ENCODE measurements around the gene COG6. TPM values are rescaled to one million over a fixed set of nuclear protein-coding genes. Genes with fewer than 3 reads are reported as not detected.

The COG6 gene
- polyA plus RNA-seq, 1 experiment, result 48.6 TPM

DNA sequence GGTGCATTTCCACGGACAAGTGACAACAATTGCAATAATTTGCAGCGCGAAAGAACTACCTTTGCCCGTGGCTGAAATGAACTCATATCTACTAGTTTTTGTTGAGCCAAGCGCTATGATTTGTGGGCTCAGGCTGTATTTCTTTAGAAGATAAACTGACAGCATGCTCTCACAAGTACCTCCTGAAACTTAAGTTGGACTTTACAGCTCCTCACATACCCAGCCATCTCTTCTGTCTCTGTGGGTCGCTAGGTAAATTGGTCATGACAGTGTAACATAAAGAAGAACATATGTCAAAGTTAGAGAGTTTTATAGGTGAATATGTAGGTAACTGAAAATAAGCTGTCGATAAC lies 839 bp downstream of the COG6 start:
- TF ChIP-seq, protein P1, sequence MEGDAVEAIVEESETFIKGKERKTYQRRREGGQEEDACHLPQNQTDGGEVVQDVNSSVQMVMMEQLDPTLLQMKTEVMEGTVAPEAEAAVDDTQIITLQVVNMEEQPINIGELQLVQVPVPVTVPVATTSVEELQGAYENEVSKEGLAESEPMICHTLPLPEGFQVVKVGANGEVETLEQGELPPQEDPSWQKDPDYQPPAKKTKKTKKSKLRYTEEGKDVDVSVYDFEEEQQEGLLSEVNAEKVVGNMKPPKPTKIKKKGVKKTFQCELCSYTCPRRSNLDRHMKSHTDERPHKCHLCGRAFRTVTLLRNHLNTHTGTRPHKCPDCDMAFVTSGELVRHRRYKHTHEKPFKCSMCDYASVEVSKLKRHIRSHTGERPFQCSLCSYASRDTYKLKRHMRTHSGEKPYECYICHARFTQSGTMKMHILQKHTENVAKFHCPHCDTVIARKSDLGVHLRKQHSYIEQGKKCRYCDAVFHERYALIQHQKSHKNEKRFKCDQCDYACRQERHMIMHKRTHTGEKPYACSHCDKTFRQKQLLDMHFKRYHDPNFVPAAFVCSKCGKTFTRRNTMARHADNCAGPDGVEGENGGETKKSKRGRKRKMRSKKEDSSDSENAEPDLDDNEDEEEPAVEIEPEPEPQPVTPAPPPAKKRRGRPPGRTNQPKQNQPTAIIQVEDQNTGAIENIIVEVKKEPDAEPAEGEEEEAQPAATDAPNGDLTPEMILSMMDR (IDR thresholded peaks at IDR 0.05; ENCODE audit: low read depth, low read length), result no peak
- no peak for DNase-seq (ENCODE audit: low read depth, low spot score)
- peak overlapping the region; percentile 93 for H3K4me3 ChIP-seq (ENCODE audit: low read depth, low read length)
- no peak overlapping the region for H3K27ac ChIP-seq (ENCODE audit: low read depth, low read length)
- no peaks in the 10 kb centered on the region for H3K27me3 ChIP-seq (ENCODE audit: control insufficient read depth, insufficient read depth, low read length)
- CTCF ChIA-PET, result interaction anchor here (0.7 to 2.1 kb wide), 6 partner anchors 28 to 605 kb away, joined by 3 to 7 read pairs (median 3); no protein-coding TSS in a partner anchor
- POLR2A ChIA-PET, result no interaction called here
- no peaks in the 10 kb centered on the region; the same call in 1 of the 2 replicates for H3K9me3 ChIP-seq (ENCODE audit: control insufficient read depth, insufficient read depth, low read length)

DNA sequence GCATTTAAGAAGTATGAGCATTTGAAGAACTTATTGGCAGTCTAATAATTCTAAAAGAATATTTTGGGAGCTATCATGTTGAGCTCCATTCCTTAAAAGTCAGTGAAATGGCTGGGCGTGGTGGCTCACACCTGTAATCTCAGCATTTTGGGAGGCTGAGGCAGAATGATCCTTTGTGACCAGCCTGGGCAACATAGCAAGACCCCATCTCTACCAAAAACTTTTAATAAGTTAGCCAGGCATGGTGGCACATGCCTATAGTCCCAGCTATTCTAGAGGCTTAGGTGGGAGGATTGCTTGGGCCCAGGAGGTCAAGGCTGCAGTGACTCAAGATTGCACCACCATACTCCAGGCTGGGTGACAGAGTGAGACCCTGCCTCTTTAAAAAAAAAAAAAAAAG lies 8.0 kb downstream of the COG6 start:
- TF ChIP-seq, protein P1 (IDR thresholded peaks at IDR 0.05; ENCODE audit: low read depth, low read length), result no peak
- ChIA-PET CTCF (interaction anchor here (1.5 kb wide), 1 partner anchor 47 kb away, joined by 4 read pairs; no protein-coding TSS in a partner anchor), POLR2A (no interaction called here)
- no peak overlapping the region for H3K4me3 ChIP-seq (ENCODE audit: low read depth, low read length)
- H3K27me3 ChIP-seq (ENCODE audit: control insufficient read depth, insufficient read depth, low read length), result no peaks in the 10 kb centered on the region
- no peaks in the 10 kb centered on the region for H3K9me3 ChIP-seq (ENCODE audit: control insufficient read depth, insufficient read depth, low read length)
- no peak overlapping the region for H3K27ac ChIP-seq (ENCODE audit: low read depth, low read length)
- DNase-seq (ENCODE audit: low read depth, low spot score), result no peak

DNA sequence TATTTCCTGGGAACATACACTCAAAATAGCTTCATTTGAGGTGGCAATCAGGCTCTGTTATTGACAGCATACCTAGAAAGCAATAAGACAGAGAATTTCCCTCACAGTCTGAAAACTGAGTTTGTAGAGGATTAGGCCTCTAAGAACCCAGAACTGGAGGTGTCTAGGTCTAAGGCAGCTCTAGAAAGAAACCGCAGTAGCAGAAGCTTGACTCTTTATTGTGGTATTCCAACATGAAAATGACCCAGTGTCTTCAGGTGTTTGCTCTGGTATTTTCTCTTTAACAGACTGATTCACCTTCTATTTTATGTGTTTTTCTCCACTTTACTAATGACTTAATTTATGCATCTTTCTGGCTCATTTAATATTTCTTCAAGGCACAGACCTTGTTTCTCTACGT lies 8.5 kb downstream of the COG6 start:
- Histone ChIP-seq H3K27me3 (ENCODE audit: control insufficient read depth, insufficient read depth, low read length) (no peaks in the 10 kb centered on the region), H3K4me3 (ENCODE audit: low read depth, low read length) (no peak overlapping the region), H3K9me3 (ENCODE audit: control insufficient read depth, insufficient read depth, low read length) (no peaks in the 10 kb centered on the region), H3K27ac (ENCODE audit: low read depth, low read length) (no peak overlapping the region)
- POLR2A ChIA-PET, result no interaction called here
- DNase-seq (ENCODE audit: low read depth, low spot score), result no peak
- TF ChIP-seq, protein P1 (IDR thresholded peaks at IDR 0.05; ENCODE audit: low read depth, low read length), result no peak
- CTCF ChIA-PET, result interaction anchor here (1.0 to 1.5 kb wide), 2 partner anchors 48 kb away, joined by 4 read pairs; no protein-coding TSS in a partner anchor

DNA sequence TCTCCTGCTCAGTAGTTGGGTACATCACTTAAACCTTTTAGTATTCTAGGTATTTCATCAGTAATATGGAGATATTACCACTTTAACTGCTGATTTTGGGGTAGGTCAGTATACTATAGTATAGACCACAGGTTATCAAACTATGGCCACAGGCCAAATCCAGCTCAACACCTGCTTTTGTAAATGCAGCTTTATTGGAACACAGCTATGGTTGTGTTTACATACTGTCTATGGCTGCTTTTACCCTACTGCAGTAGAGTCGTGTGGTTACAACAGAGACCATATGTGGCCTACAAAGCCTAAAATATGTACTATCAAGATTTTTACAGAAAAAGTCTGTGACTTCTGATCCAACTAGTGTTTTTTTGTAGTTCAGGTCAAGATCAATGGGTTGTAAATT lies 10.3 kb downstream of the COG6 start:
- no peaks in the 10 kb centered on the region for H3K9me3 ChIP-seq (ENCODE audit: control insufficient read depth, insufficient read depth, low read length)
- TF ChIP-seq, protein P1 (IDR thresholded peaks at IDR 0.05; ENCODE audit: low read depth, low read length), result no peak
- ChIA-PET CTCF (no interaction called here), POLR2A (no interaction called here)
- no peak overlapping the region for H3K27ac ChIP-seq (ENCODE audit: low read depth, low read length)
- DNase-seq (ENCODE audit: low read depth, low spot score), result no peak
- H3K27me3 ChIP-seq (ENCODE audit: control insufficient read depth, insufficient read depth, low read length), result no peaks in the 10 kb centered on the region
- no peak overlapping the region for H3K4me3 ChIP-seq (ENCODE audit: low read depth, low read length)

DNA sequence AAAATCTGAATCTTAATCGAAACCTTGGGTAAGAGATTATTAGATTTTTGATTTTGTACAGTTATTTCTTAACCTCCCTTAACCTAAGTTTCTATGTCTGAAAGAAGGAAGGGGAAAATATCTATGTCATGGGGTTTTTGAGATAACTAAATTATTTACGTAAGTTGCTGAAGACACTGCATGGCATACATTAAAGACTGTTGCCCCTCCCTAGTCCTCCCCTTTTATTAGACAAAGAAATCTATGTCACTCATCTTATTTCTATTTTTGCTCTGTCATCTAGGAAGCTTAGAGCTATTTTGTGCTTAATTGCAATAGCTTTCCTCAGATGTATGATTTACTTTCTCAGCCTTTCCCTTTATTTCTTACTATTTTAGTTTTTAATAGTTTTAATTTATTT lies 15.0 kb downstream of the COG6 start:
- no peaks in the 10 kb centered on the region for H3K27me3 ChIP-seq (ENCODE audit: control insufficient read depth, insufficient read depth, low read length)
- H3K27ac ChIP-seq (ENCODE audit: low read depth, low read length), result no peak overlapping the region
- ChIA-PET POLR2A (no interaction called here), CTCF (interaction anchor here (1.2 to 1.4 kb wide), 2 partner anchors 54 to 58 kb away, joined by 3 read pairs; no protein-coding TSS in a partner anchor)
- TF ChIP-seq, protein P1 (IDR thresholded peaks at IDR 0.05; ENCODE audit: low read depth, low read length), result no peak
- DNase-seq (ENCODE audit: low read depth, low spot score), result no peak
- H3K9me3 ChIP-seq (ENCODE audit: control insufficient read depth, insufficient read depth, low read length), result no peaks in the 10 kb centered on the region
- no peak overlapping the region for H3K4me3 ChIP-seq (ENCODE audit: low read depth, low read length)

Measured in AG04450 (cell line).